Measurements from ENCODE around the gene HOXA3.
A peak's percentile ranks its signal among the peaks of the same experiment; 100 is the strongest.

The HOXA3 gene

GRCh38 chr7:27112361-27112760 is 40.0 kb downstream of the HOXA3 start:
- Histone ChIP-seq H3K9ac (ENCODE audit: low read depth in 1 of 2, low read length in 2 of 2) (peak overlapping the region in 1 of 2 donors; percentile 50), H3K27ac (ENCODE audit: low read depth, low read length) (no peak overlapping the region), H3K36me3 (ENCODE audit: control insufficient read depth in 1 of 2, insufficient read depth in 2 of 2, low read length in 2 of 2) (no peaks in the 10 kb centered on the region), H3K4me1 (ENCODE audit: control insufficient read depth in 1 of 2, insufficient read depth in 2 of 2, low read length in 2 of 2) (peaks cover 0 to 26% of the 10 kb centered on the region in 2 donors), H3K4me3 (ENCODE audit: low read depth in 1 of 2, low read length in 2 of 2) (no peak overlapping the region), H3K27me3 (ENCODE audit: control insufficient read depth in 1 of 2, insufficient read depth in 2 of 2, low read length in 2 of 2) (peaks cover 0 to 3% of the 10 kb centered on the region in 2 donors), H3K9me3 (ENCODE audit: control insufficient read depth in 1 of 2, low read length in 2 of 2) (no peaks in the 10 kb centered on the region)

- H3K4me3 ChIP-seq (ENCODE audit: low read depth in 1 of 2, low read length in 2 of 2): peak overlapping the region in 1 of 2 donors; percentile 37
- no peak overlapping the region for H3K9ac ChIP-seq (ENCODE audit: low read depth in 1 of 2, low read length in 2 of 2)
- peaks cover 0 to 3% of the 10 kb centered on the region in 2 donors for H3K27me3 ChIP-seq (ENCODE audit: control insufficient read depth in 1 of 2, insufficient read depth in 2 of 2, low read length in 2 of 2)
- no peaks in the 10 kb centered on the region for H3K36me3 ChIP-seq (ENCODE audit: control insufficient read depth in 1 of 2, insufficient read depth in 2 of 2, low read length in 2 of 2)
- H3K4me1 ChIP-seq (ENCODE audit: control insufficient read depth in 1 of 2, insufficient read depth in 2 of 2, low read length in 2 of 2): peaks cover 0 to 24% of the 10 kb centered on the region in 2 donors
- H3K9me3 ChIP-seq (ENCODE audit: control insufficient read depth in 1 of 2, low read length in 2 of 2): no peaks in the 10 kb centered on the region
- H3K27ac ChIP-seq (ENCODE audit: low read depth, low read length): no peak overlapping the region
Observed at GRCh38 chr7:27111751-27112277, 40.6 kb downstream of the HOXA3 start.

- H3K9ac ChIP-seq (ENCODE audit: low read depth in 1 of 2, low read length in 2 of 2): no peak overlapping the region
- no peaks in the 10 kb centered on the region for H3K36me3 ChIP-seq (ENCODE audit: control insufficient read depth in 1 of 2, insufficient read depth in 2 of 2, low read length in 2 of 2)
- no peaks in the 10 kb centered on the region for H3K9me3 ChIP-seq (ENCODE audit: control insufficient read depth in 1 of 2, low read length in 2 of 2)
- H3K27ac ChIP-seq (ENCODE audit: low read depth, low read length): peak overlapping the region; percentile 64
- H3K4me1 ChIP-seq (ENCODE audit: control insufficient read depth in 1 of 2, insufficient read depth in 2 of 2, low read length in 2 of 2): peaks cover 0 to 22% of the 10 kb centered on the region in 2 donors
- peaks cover 0 to 3% of the 10 kb centered on the region in 2 donors for H3K27me3 ChIP-seq (ENCODE audit: control insufficient read depth in 1 of 2, insufficient read depth in 2 of 2, low read length in 2 of 2)
- peak overlapping the region; percentile 1 to 37 for H3K4me3 ChIP-seq (ENCODE audit: low read depth in 1 of 2, low read length in 2 of 2)
Observed at GRCh38 chr7:27111042-27111750, 41.2 kb downstream of the HOXA3 start.

GRCh38 chr7:27110186-27111031 is 42.0 kb downstream of the HOXA3 start:
- peak overlapping the region in 1 of 2 donors; percentile 1 for H3K4me3 ChIP-seq (ENCODE audit: low read depth in 1 of 2, low read length in 2 of 2)
- peaks cover 3 to 5% of the 10 kb centered on the region in 2 donors for H3K27me3 ChIP-seq (ENCODE audit: control insufficient read depth in 1 of 2, insufficient read depth in 2 of 2, low read length in 2 of 2)
- no peaks in the 10 kb centered on the region for H3K9me3 ChIP-seq (ENCODE audit: control insufficient read depth in 1 of 2, low read length in 2 of 2)
- peak overlapping the region in 1 of 2 donors; percentile 18 for H3K9ac ChIP-seq (ENCODE audit: low read depth in 1 of 2, low read length in 2 of 2)
- H3K4me1 ChIP-seq (ENCODE audit: control insufficient read depth in 1 of 2, insufficient read depth in 2 of 2, low read length in 2 of 2): peaks cover 0 to 20% of the 10 kb centered on the region in 2 donors
- peak overlapping the region; percentile 64 for H3K27ac ChIP-seq (ENCODE audit: low read depth, low read length)
- H3K36me3 ChIP-seq (ENCODE audit: control insufficient read depth in 1 of 2, insufficient read depth in 2 of 2, low read length in 2 of 2): no peaks in the 10 kb centered on the region

- Histone ChIP-seq H3K27me3 (ENCODE audit: control insufficient read depth in 1 of 2, insufficient read depth in 2 of 2, low read length in 2 of 2) (peaks cover 3 to 8% of the 10 kb centered on the region in 2 donors), H3K4me1 (ENCODE audit: control insufficient read depth in 1 of 2, insufficient read depth in 2 of 2, low read length in 2 of 2) (peaks cover 0 to 14% of the 10 kb centered on the region in 2 donors), H3K4me3 (ENCODE audit: low read depth in 1 of 2, low read length in 2 of 2) (no peak overlapping the region), H3K36me3 (ENCODE audit: control insufficient read depth in 1 of 2, insufficient read depth in 2 of 2, low read length in 2 of 2) (no peaks in the 10 kb centered on the region), H3K27ac (ENCODE audit: low read depth, low read length) (peak overlapping the region; percentile 75), H3K9ac (ENCODE audit: low read depth in 1 of 2, low read length in 2 of 2) (no peak overlapping the region), H3K9me3 (ENCODE audit: control insufficient read depth in 1 of 2, low read length in 2 of 2) (no peaks in the 10 kb centered on the region)
Observed at GRCh38 chr7:27109466-27110185, 42.8 kb downstream of the HOXA3 start.

- Histone ChIP-seq H3K4me3 (ENCODE audit: low read depth in 1 of 2, low read length in 2 of 2) (peak overlapping the region in 1 of 2 donors; percentile 17), H3K9ac (ENCODE audit: low read depth in 1 of 2, low read length in 2 of 2) (peak overlapping the region in 1 of 2 donors; percentile 6), H3K4me1 (ENCODE audit: control insufficient read depth in 1 of 2, insufficient read depth in 2 of 2, low read length in 2 of 2) (peaks cover 0 to 9% of the 10 kb centered on the region in 2 donors), H3K27ac (ENCODE audit: low read depth, low read length) (peak overlapping the region; percentile 75), H3K9me3 (ENCODE audit: control insufficient read depth in 1 of 2, low read length in 2 of 2) (no peaks in the 10 kb centered on the region), H3K36me3 (ENCODE audit: control insufficient read depth in 1 of 2, insufficient read depth in 2 of 2, low read length in 2 of 2) (no peaks in the 10 kb centered on the region), H3K27me3 (ENCODE audit: control insufficient read depth in 1 of 2, insufficient read depth in 2 of 2, low read length in 2 of 2) (peaks cover 11 to 18% of the 10 kb centered on the region in 2 donors)
Observed at GRCh38 chr7:27108390-27109127, 43.8 kb downstream of the HOXA3 start.

GRCh38 chr7:27107391-27108381 is 44.7 kb downstream of the HOXA3 start:
- H3K9me3 ChIP-seq (ENCODE audit: control insufficient read depth in 1 of 2, low read length in 2 of 2): no peaks in the 10 kb centered on the region
- H3K27ac ChIP-seq (ENCODE audit: low read depth, low read length): peak overlapping the region; percentile 75
- peaks cover 17 to 27% of the 10 kb centered on the region in 2 donors for H3K27me3 ChIP-seq (ENCODE audit: control insufficient read depth in 1 of 2, insufficient read depth in 2 of 2, low read length in 2 of 2)
- no peaks in the 10 kb centered on the region for H3K36me3 ChIP-seq (ENCODE audit: control insufficient read depth in 1 of 2, insufficient read depth in 2 of 2, low read length in 2 of 2)
- H3K4me3 ChIP-seq (ENCODE audit: low read depth in 1 of 2, low read length in 2 of 2): peak overlapping the region; percentile 17 to 21
- peaks cover 2 to 5% of the 10 kb centered on the region in 2 donors for H3K4me1 ChIP-seq (ENCODE audit: control insufficient read depth in 1 of 2, insufficient read depth in 2 of 2, low read length in 2 of 2)
- H3K9ac ChIP-seq (ENCODE audit: low read depth in 1 of 2, low read length in 2 of 2): peak overlapping the region in 1 of 2 donors; percentile 37

- H3K4me1 ChIP-seq (ENCODE audit: control insufficient read depth in 1 of 2, insufficient read depth in 2 of 2, low read length in 2 of 2): peaks cover 4 to 8% of the 10 kb centered on the region in 2 donors
- H3K9ac ChIP-seq (ENCODE audit: low read depth in 1 of 2, low read length in 2 of 2): peak overlapping the region in 1 of 2 donors; percentile 33
- peak overlapping the region; percentile 58 for H3K27ac ChIP-seq (ENCODE audit: low read depth, low read length)
- H3K9me3 ChIP-seq (ENCODE audit: control insufficient read depth in 1 of 2, low read length in 2 of 2): no peaks in the 10 kb centered on the region
- H3K36me3 ChIP-seq (ENCODE audit: control insufficient read depth in 1 of 2, insufficient read depth in 2 of 2, low read length in 2 of 2): no peaks in the 10 kb centered on the region
- peak overlapping the region in 1 of 2 donors; percentile 0 for H3K4me3 ChIP-seq (ENCODE audit: low read depth in 1 of 2, low read length in 2 of 2)
- H3K27me3 ChIP-seq (ENCODE audit: control insufficient read depth in 1 of 2, insufficient read depth in 2 of 2, low read length in 2 of 2): peaks cover 23 to 33% of the 10 kb centered on the region in 2 donors
Observed at GRCh38 chr7:27106901-27107240, 45.5 kb downstream of the HOXA3 start.

All from duodenal mucosa (tissue), 2 donors.